HepG2 (cell line): ENCODE data around the gene SULT6B1.

Experiments used
- CTCF ChIP-seq: sonication (generic); formaldehyde crosslinking; IDR thresholded peaks from 2 replicates; pipeline ENCODE4 v1.5.0; 2020; ENCODE audit warnings: mild to moderate bottlenecking, missing genetic modification reagents, moderate library complexity
- NFYB ChIP-seq: sonication (generic); formaldehyde crosslinking; IDR thresholded peaks from 2 replicates; pipeline ENCODE4 v1.4.0; 2020; ENCODE audit warnings: missing genetic modification reagents
- NR2C2 ChIP-seq: sonication (generic); formaldehyde crosslinking; IDR thresholded peaks from 2 replicates; pipeline ENCODE4 v1.4.0; 2020; ENCODE audit warnings: missing genetic modification reagents, mild to moderate bottlenecking, moderate library complexity, borderline replicate concordance
- RAD21 ChIP-seq: fragments of 450-650 bp; formaldehyde crosslinking; IDR thresholded peaks from 2 replicates; pipeline ENCODE4 v1.5.0; 2020; ENCODE audit warnings: mild to moderate bottlenecking
- SPEN ChIP-seq: sonication (generic); formaldehyde crosslinking; IDR thresholded peaks from 2 replicates; pipeline ENCODE4 v1.5.1; 2020; ENCODE audit warnings: low read depth, mild to moderate bottlenecking, missing genetic modification reagents
- SRF ChIP-seq: IDR thresholded peaks from 2 replicates; pipeline ENCODE4 v1.6.1; 2011; ENCODE audit warnings: mild to moderate bottlenecking, low read depth, low read length, moderate library complexity
- THRA ChIP-seq: sonication (generic); formaldehyde crosslinking; IDR thresholded peaks from 2 replicates; pipeline ENCODE4 v1.4.0; 2020; ENCODE audit warnings: missing genetic modification reagents, borderline replicate concordance
- ZSCAN22 ChIP-seq: sonication (generic); formaldehyde crosslinking; IDR thresholded peaks from 2 replicates; pipeline ENCODE4 v1.4.0; 2020; ENCODE audit warnings: mild to moderate bottlenecking, missing genetic modification reagents
- TF ChIP-seq, protein P1 (sequence below): sonication (generic); formaldehyde crosslinking; IDR thresholded peaks from 2 replicates; pipeline ENCODE4 v1.8.0; 2022; ENCODE audit warnings: mild to moderate bottlenecking, missing genetic modification reagents, moderate library complexity
- TF ChIP-seq, protein P2 (sequence below): sonication (generic); formaldehyde crosslinking; conservative IDR thresholded peaks from 2 replicates; pipeline ENCODE4 v1.8.0; 2022; ENCODE audit warnings: mild to moderate bottlenecking, moderate library complexity, missing genetic modification reagents

GRCh38 chr2:37198681-37199065 is 10.2 kb upstream of the SULT6B1 start:
- TF ChIP-seq ZSCAN22 (CRISPR knock-in tag) (no peak), NFYB (CRISPR knock-in tag) (no peak), SPEN (no peak), THRA (CRISPR knock-in tag) (no peak), RAD21 (CRISPR knock-in tag) (no peak), SRF (no peak), CTCF (no peak), NR2C2 (no peak)
- TF ChIP-seq, protein P1, sequence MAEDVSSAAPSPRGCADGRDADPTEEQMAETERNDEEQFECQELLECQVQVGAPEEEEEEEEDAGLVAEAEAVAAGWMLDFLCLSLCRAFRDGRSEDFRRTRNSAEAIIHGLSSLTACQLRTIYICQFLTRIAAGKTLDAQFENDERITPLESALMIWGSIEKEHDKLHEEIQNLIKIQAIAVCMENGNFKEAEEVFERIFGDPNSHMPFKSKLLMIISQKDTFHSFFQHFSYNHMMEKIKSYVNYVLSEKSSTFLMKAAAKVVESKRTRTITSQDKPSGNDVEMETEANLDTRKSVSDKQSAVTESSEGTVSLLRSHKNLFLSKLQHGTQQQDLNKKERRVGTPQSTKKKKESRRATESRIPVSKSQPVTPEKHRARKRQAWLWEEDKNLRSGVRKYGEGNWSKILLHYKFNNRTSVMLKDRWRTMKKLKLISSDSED (CRISPR knock-in tag) = no peak
- TF ChIP-seq, protein P2, sequence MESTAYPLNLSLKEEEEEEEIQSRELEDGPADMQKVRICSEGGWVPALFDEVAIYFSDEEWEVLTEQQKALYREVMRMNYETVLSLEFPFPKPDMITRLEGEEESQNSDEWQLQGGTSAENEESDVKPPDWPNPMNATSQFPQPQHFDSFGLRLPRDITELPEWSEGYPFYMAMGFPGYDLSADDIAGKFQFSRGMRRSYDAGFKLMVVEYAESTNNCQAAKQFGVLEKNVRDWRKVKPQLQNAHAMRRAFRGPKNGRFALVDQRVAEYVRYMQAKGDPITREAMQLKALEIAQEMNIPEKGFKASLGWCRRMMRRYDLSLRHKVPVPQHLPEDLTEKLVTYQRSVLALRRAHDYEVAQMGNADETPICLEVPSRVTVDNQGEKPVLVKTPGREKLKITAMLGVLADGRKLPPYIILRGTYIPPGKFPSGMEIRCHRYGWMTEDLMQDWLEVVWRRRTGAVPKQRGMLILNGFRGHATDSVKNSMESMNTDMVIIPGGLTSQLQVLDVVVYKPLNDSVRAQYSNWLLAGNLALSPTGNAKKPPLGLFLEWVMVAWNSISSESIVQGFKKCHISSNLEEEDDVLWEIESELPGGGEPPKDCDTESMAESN (CRISPR knock-in tag) = no peak
